Cardiac fibroblast (primary cell): ENCODE measurements around the gene SYAP1.
"Not testable (repeated sequence)": the region's sequence is repeated elsewhere in the genome, so short reads cannot be mapped to it uniquely, and the experiment has no call there.

Source experiments
- DNase-seq, 2 donors: peaks; one replicate each; pipeline versions ENCODE4 v3.0.0 to v3.0.0-alpha.2; 2010; ENCODE audit warnings: low read depth in 2 of 2
- H3K4me3 ChIP-seq, 2 donors: replicated peaks in 1 of 2; 1 replicate in 1 of 2; 2 replicates in 1 of 2; pipeline ENCODE4 v1.5.1; 2011; ENCODE audit warnings: low read depth in 2 of 2, low read length in 2 of 2, mild to moderate bottlenecking in 2 of 2, moderate library complexity in 1 of 2
- CTCF ChIP-seq: IDR thresholded peaks from one replicate; pipeline ENCODE4 v1.5.1; 2011; ENCODE audit warnings: low read depth, mild to moderate bottlenecking, low read length, inconsistent platforms

Gene SYAP1

GRCh38 chrX:16774746-16775145, 55.3 kb downstream of the SYAP1 start:
- no peak for DNase-seq
- H3K4me3 ChIP-seq = no peak overlapping the region
- TF ChIP-seq CTCF = no peak

- DNase-seq = peak in 1 of 2 donors; percentile 48
- TF ChIP-seq CTCF = no peak
- no peak overlapping the region for H3K4me3 ChIP-seq
These were observed 59.1 kb downstream of the SYAP1 start for GRCh38 chrX:16778545-16778944.

GRCh38 chrX:16778993-16779392, 59.6 kb downstream of the SYAP1 start:
- DNase-seq = no peak
- no peak overlapping the region for H3K4me3 ChIP-seq
- TF ChIP-seq CTCF = no peak

GRCh38 chrX:16779815-16780214, 60.4 kb downstream of the SYAP1 start:
- not testable (repeated sequence) for H3K4me3 ChIP-seq, DNase-seq

- DNase-seq = no peak
- no peak for TF ChIP-seq CTCF
- H3K4me3 ChIP-seq = no peak overlapping the region
These were observed 64.0 kb downstream of the SYAP1 start for GRCh38 chrX:16783452-16783851.

- not testable (repeated sequence) for DNase-seq, H3K4me3 ChIP-seq
These were observed 65.0 kb downstream of the SYAP1 start for GRCh38 chrX:16784440-16784839.

GRCh38 chrX:16785247-16786138, 66.1 kb downstream of the SYAP1 start:
- DNase-seq = no peak
- no peak for TF ChIP-seq CTCF
- H3K4me3 ChIP-seq = peak overlapping the region; percentile 59 to 65

GRCh38 chrX:16786139-16786790, 66.9 kb downstream of the SYAP1 start, which contains the start of gene TXLNG:
Gene TXLNG (plus strand): TSS chrX:16786466. CDS start chrX:16786488, 22 bp downstream.
- peak within 1 kb of the TSS; percentile 66 to 77 for H3K4me3 ChIP-seq
- TF ChIP-seq CTCF = no peak
- peak; percentile 98 to 99 for DNase-seq
